ENCODE measurements around the gene IQUB. TPM values are rescaled to one million over a fixed set of nuclear protein-coding genes. Genes with fewer than 3 reads are reported as not detected.

IQUB gene
- 0.03 to 0.08 TPM (median 0.06 TPM) in 3 of 5 replicates, not detected in the others for total RNA-seq (2022; extraction: Qiagen RNA extraction; ENCODE audit: low read depth)

GRCh38 chr7:123534383-123535260, at the start of gene IQUB:
IQUB (minus strand) TSS chr7:123534595; CDS start chr7:123512340, 22,255 bp downstream.

GRCh38 chr7:123557398-123558288, 23.2 kb upstream of the IQUB start, which contains the start of gene NDUFA5:
NDUFA5 (minus strand) TSS chr7:123557818; CDS start chr7:123557795, 23 bp downstream.

Other genes starting within 250 kb of the IQUB start
- gene NDUFA5, start 23.2 kb upstream of the IQUB start, total RNA-seq (2022; extraction: Qiagen RNA extraction; ENCODE audit: low read depth) = 25.8 to 52.0 TPM (median 32.9 TPM) in 5 replicates
- gene ASB15, start 67.2 kb upstream of the IQUB start, total RNA-seq (2022; extraction: Qiagen RNA extraction; ENCODE audit: low read depth) = not detected in 5 replicates
- not detected in 5 replicates for gene LMOD2, start 121.3 kb upstream of the IQUB start, total RNA-seq (2022; extraction: Qiagen RNA extraction; ENCODE audit: low read depth)
- 20.8 to 25.6 TPM (median 21.9 TPM) in 5 replicates for gene WASL, start 214.4 kb upstream of the IQUB start, total RNA-seq (2022; extraction: Qiagen RNA extraction; ENCODE audit: low read depth)

Measured in A549 treated with CpdA at 1 μM for 4 hours (cell line).